Measurements from ENCODE around the gene CRIM1.

GRCh38 chr2:36438449-36438977 lies 82.9 kb downstream of the CRIM1 start:
- TF ChIP-seq POLR2A (IDR thresholded peaks at IDR 0.05) (no peak), CTCF (IDR thresholded peaks at IDR 0.05) (no peak)

Measured in lower leg skin (tissue), 3 donors.